Measurements from ENCODE around the gene SERTM2. TPM values are rescaled to one million over a fixed set of nuclear protein-coding genes. Genes with fewer than 3 reads are reported as not detected.

Gene SERTM2
- polyA plus RNA-seq, 1 donor from 2014 or later, result not detected

GRCh38 chrX:111467896-111468295 is 43.5 kb upstream of the SERTM2 start:
- H3K4me3 ChIP-seq (ENCODE audit: low read length), result no peak overlapping the region
- TF ChIP-seq EP300 (conservative IDR thresholded peaks at IDR 0.05; ENCODE audit: poor library complexity, severe bottlenecking) (no peak), REST (IDR thresholded peaks at IDR 0.05; ENCODE audit: borderline replicate concordance) (no peak), RAD21 (conservative IDR thresholded peaks at IDR 0.05) (no peak), CTCF (IDR thresholded peaks at IDR 0.05; ENCODE audit: poor library complexity, severe bottlenecking) (no peak), TAF1 (IDR thresholded peaks at IDR 0.05; ENCODE audit: low read depth) (no peak), MXI1 (conservative IDR thresholded peaks at IDR 0.05; ENCODE audit: poor library complexity, severe bottlenecking) (no peak), POLR2AphosphoS5 (IDR thresholded peaks at IDR 0.05) (no peak), SMC3 (conservative IDR thresholded peaks at IDR 0.05; ENCODE audit: poor library complexity) (no peak), EZH2 (IDR thresholded peaks at IDR 0.05; ENCODE audit: borderline replicate concordance, insufficient read depth, low read length, poor library complexity, severe bottlenecking) (no peak)

GRCh38 chrX:111470681-111471403 is 40.6 kb upstream of the SERTM2 start:
- no peaks in the 10 kb centered on the region for H3K79me2 ChIP-seq (replicated peaks; ENCODE audit: insufficient read depth, low read length)
- H3K27me3 ChIP-seq (ENCODE audit: insufficient read depth, low read depth, low read length), result no peaks in the 10 kb centered on the region
- no peak overlapping the region for H3K4me3 ChIP-seq (ENCODE audit: low read length)
- no peak for TF ChIP-seq EP300 (conservative IDR thresholded peaks at IDR 0.05; ENCODE audit: poor library complexity, severe bottlenecking)
- no peak for TF ChIP-seq POLR2AphosphoS5 (IDR thresholded peaks at IDR 0.05)
- TF ChIP-seq RAD21 (conservative IDR thresholded peaks at IDR 0.05), result no peak
- TF ChIP-seq EZH2 (IDR thresholded peaks at IDR 0.05; ENCODE audit: borderline replicate concordance, insufficient read depth, low read length, poor library complexity, severe bottlenecking), result no peak
- TF ChIP-seq CTCF (IDR thresholded peaks at IDR 0.05; ENCODE audit: poor library complexity, severe bottlenecking), result no peak
- TF ChIP-seq TAF1 (IDR thresholded peaks at IDR 0.05; ENCODE audit: low read depth), result no peak
- no peak for TF ChIP-seq MXI1 (conservative IDR thresholded peaks at IDR 0.05; ENCODE audit: poor library complexity, severe bottlenecking)
- TF ChIP-seq SMC3 (conservative IDR thresholded peaks at IDR 0.05; ENCODE audit: poor library complexity), result no peak
- TF ChIP-seq REST (IDR thresholded peaks at IDR 0.05; ENCODE audit: borderline replicate concordance), result no peak
- H4K20me1 ChIP-seq (ENCODE audit: insufficient read depth), result no peaks in the 10 kb centered on the region
- no peak overlapping the region for H3K4me2 ChIP-seq (ENCODE audit: low read length)
- H3K9me2 ChIP-seq (ENCODE audit: insufficient read depth, low read length), result no peaks in the 10 kb centered on the region
- H3K9ac ChIP-seq (ENCODE audit: low read length), result no peak overlapping the region
- H3F3A ChIP-seq (ENCODE audit: insufficient read depth, low read length, poor library complexity, severe bottlenecking), result no peaks in the 10 kb centered on the region
- no peaks in the 10 kb centered on the region for H3K36me3 ChIP-seq (ENCODE audit: insufficient read depth, low read length)
- H3K27ac ChIP-seq (ENCODE audit: low read length), result no peak overlapping the region
- no peak overlapping the region for H2AFZ ChIP-seq (ENCODE audit: low read depth, low read length)
- no peaks in the 10 kb centered on the region for H3K9me3 ChIP-seq (ENCODE audit: low read length)

More at GRCh38 chrX:111467896-111468295, 43.5 kb upstream of the SERTM2 start:
- no peaks in the 10 kb centered on the region for H3K27me3 ChIP-seq (ENCODE audit: insufficient read depth, low read depth, low read length)
- no peaks in the 10 kb centered on the region for H3K36me3 ChIP-seq (ENCODE audit: insufficient read depth, low read length)
- H3K4me2 ChIP-seq (ENCODE audit: low read length), result no peak overlapping the region
- H3K9me3 ChIP-seq (ENCODE audit: low read length), result no peaks in the 10 kb centered on the region
- H3K9ac ChIP-seq (ENCODE audit: low read length), result no peak overlapping the region
- H3K27ac ChIP-seq (ENCODE audit: low read length), result no peak overlapping the region
- no peaks in the 10 kb centered on the region for H4K20me1 ChIP-seq (ENCODE audit: insufficient read depth)
- H2AFZ ChIP-seq (ENCODE audit: low read depth, low read length), result no peak overlapping the region
- H3K9me2 ChIP-seq (ENCODE audit: insufficient read depth, low read length), result no peaks in the 10 kb centered on the region
- no peaks in the 10 kb centered on the region for H3K79me2 ChIP-seq (replicated peaks; ENCODE audit: insufficient read depth, low read length)
- H3F3A ChIP-seq (ENCODE audit: insufficient read depth, low read length, poor library complexity, severe bottlenecking), result no peaks in the 10 kb centered on the region
